GM12892 (cell line): ENCODE measurements around the gene PRKN.

Experiments
- POLR2A ChIP-seq: IDR thresholded peaks from 2 replicates; pipeline ENCODE4 v1.6.1; 2011; ENCODE audit warnings: low read depth, low read length, control low read depth
- POLR2AphosphoS5 ChIP-seq: IDR thresholded peaks from 2 replicates; pipeline ENCODE4 v1.6.1; 2011; ENCODE audit warnings: low read depth, low read length, control low read depth
- TAF1 ChIP-seq: IDR thresholded peaks from 2 replicates; pipeline ENCODE4 v1.6.1; 2011; ENCODE audit warnings: low read depth, mild to moderate bottlenecking, control low read depth, low read length, borderline replicate concordance

DNA sequence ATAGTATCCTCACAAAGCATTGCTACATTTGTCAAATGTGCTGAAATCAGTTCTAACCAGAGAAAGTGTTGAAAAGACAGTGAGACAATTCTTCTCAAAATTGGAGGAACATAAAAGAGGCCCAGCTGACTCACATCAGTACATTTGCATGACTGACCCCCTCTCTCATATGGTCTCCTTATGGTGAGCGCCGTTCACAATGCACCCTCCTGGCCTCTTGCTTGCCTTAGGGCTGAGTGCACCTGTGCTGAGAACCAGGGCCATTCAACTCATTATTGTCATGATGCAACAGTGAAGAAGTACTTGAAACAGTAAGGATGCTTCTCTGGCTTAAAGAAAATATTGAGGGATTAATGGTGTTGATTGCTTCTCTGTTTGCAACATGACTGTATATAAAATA is 1078.5 kb downstream of the PRKN start:
- TF ChIP-seq POLR2A = no peak
- TF ChIP-seq TAF1 = no peak
- TF ChIP-seq POLR2AphosphoS5 = no peak
